T-helper 1 cell treated with Interleukin-12 subunit alpha and Interleukin-12 subunit beta and Interleukin-4 antibody, amounts not matched to agents 30 μg/mL and 1 μg/mL, for 36 hours (primary cell): ENCODE data around the gene USP11.

ENCODE experiments used
- H3K27ac Mint-ChIP-seq: one replicate; pipeline ENCODE4 v1.8.0; 2021; ENCODE audit warnings: mild to moderate bottlenecking, mixed read lengths
- H3K27me3 Mint-ChIP-seq: one replicate; pipeline ENCODE4 v1.8.0; 2021; ENCODE audit warnings: low read depth, mixed read lengths
- H3K36me3 Mint-ChIP-seq: one replicate; pipeline ENCODE4 v1.8.0; 2021; ENCODE audit warnings: low read depth, mixed read lengths
- H3K4me1 Mint-ChIP-seq: one replicate; pipeline ENCODE4 v1.8.0; 2021; ENCODE audit warnings: low read depth, mixed read lengths
- H3K4me3 Mint-ChIP-seq: one replicate; pipeline ENCODE4 v1.8.0; 2021; ENCODE audit warnings: mild to moderate bottlenecking, moderate library complexity, mixed read lengths
- H3K9me3 Mint-ChIP-seq: one replicate; pipeline ENCODE4 v1.8.0; 2021; ENCODE audit warnings: mixed read lengths

Gene USP11

DNA sequence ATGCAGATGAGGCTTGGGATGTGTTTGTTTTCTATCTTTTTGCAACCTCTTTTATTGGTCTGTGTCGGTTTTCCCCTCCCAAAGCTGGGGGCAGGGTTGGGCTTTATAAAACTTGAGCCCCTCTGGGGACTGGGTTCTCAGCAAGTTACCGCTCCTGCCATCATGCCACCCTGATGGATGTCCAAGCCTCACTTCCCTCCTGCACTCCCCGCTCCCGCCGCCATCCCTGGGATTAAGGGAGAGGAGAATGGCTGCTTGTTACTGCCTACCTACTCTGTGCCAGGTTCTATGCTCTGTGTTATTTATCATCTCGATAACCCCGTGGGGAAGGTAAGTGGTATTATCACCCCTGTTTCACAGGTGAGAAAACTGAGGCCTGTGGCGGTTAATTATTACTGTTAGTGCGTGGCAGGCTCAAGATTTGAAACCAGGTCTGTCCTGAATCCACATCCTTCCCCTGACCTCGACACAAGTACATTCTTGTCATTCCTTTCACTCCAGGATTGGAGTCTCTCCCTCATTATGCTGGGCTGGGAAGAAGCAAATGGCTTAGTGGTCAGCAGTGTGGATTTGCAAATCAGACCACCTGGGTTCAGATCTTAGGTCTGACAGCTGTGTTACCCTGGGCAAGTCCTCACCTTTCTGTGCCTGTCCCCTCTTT lies 34.7 kb upstream of the USP11 start:
- H3K36me3 Mint-ChIP-seq, result peaks cover 26% of the 10 kb centered on the region

GRCh38 chrX:47198687-47199080 lies 34.1 kb upstream of the USP11 start:
- Mint-ChIP-seq H3K4me3 (no peak overlapping the region), H3K4me1 (peaks cover 27% of the 10 kb centered on the region), H3K9me3 (no peaks in the 10 kb centered on the region), H3K36me3 (peaks cover 28% of the 10 kb centered on the region), H3K27me3 (no peaks in the 10 kb centered on the region), H3K27ac (no peak overlapping the region)

More for the DNA sequence above, 34.7 kb upstream of the USP11 start:
- H3K27me3 Mint-ChIP-seq, result no peaks in the 10 kb centered on the region
- no peak overlapping the region for H3K27ac Mint-ChIP-seq
- H3K4me3 Mint-ChIP-seq, result no peak overlapping the region
- no peaks in the 10 kb centered on the region for H3K9me3 Mint-ChIP-seq
- H3K4me1 Mint-ChIP-seq, result peaks cover 30% of the 10 kb centered on the region

- Mint-ChIP-seq H3K9me3 (no peaks in the 10 kb centered on the region), H3K36me3 (peaks cover 28% of the 10 kb centered on the region), H3K27me3 (no peaks in the 10 kb centered on the region), H3K27ac (no peak overlapping the region), H3K4me1 (peaks cover 27% of the 10 kb centered on the region), H3K4me3 (no peak overlapping the region)
These were observed 33.5 kb upstream of the USP11 start for GRCh38 chrX:47199286-47199685.

- no peak overlapping the region for H3K27ac Mint-ChIP-seq
- H3K9me3 Mint-ChIP-seq, result no peaks in the 10 kb centered on the region
- H3K4me3 Mint-ChIP-seq, result no peak overlapping the region
- H3K27me3 Mint-ChIP-seq, result no peaks in the 10 kb centered on the region
- H3K36me3 Mint-ChIP-seq, result peaks cover 27% of the 10 kb centered on the region
- H3K4me1 Mint-ChIP-seq, result peaks cover 18% of the 10 kb centered on the region
These were observed 32.2 kb upstream of the USP11 start for GRCh38 chrX:47200385-47201150.

DNA sequence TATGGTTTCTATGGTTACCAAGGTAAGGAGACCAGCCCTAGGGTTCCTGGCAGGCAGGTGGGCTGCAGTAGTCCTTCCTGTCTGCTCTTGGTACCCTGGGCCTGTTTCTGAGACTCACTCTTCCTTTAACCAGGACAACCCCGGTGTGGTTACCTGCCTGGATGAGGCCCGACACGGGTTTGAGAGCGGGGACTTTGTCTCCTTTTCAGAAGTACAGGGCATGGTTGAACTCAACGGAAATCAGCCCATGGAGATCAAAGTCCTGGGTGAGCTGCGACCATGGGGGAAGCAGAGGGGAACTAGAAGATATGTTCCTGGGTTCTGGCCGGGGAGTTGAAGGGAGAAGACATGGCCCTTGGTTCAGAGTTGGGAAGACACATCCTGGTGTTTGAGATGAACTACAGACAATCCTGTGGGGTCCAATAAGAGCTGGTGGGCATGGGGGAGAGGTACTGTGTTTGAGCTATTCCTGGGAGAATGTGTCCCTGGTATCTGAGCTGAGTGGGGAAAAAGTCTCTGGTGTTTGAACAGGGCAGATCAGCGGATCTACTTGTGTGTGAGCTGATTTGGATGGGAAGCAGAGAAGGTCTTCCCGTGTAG lies 31.4 kb upstream of the USP11 start:
- no peaks in the 10 kb centered on the region for H3K27me3 Mint-ChIP-seq
- H3K4me3 Mint-ChIP-seq, result no peak overlapping the region
- no peaks in the 10 kb centered on the region for H3K9me3 Mint-ChIP-seq
- H3K36me3 Mint-ChIP-seq, result peaks cover 28% of the 10 kb centered on the region
- H3K4me1 Mint-ChIP-seq, result peaks cover 9% of the 10 kb centered on the region
- H3K27ac Mint-ChIP-seq, result no peak overlapping the region

DNA sequence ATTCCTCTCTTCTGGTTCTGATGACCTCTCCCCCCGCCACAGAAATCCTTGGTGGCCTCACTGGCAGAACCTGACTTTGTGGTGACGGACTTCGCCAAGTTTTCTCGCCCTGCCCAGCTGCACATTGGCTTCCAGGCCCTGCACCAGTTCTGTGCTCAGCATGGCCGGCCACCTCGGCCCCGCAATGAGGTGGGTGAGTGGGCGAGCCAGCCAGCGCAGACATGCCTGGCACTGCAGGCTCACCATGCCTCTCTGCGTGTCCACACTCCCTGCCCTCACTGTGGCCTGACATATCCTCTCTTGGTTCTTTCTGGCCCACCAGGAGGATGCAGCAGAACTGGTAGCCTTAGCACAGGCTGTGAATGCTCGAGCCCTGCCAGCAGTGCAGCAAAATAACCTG lies 30.5 kb upstream of the USP11 start:
- H3K9me3 Mint-ChIP-seq, result no peaks in the 10 kb centered on the region
- peaks cover 3% of the 10 kb centered on the region for H3K4me1 Mint-ChIP-seq
- H3K27ac Mint-ChIP-seq, result no peak overlapping the region
- H3K27me3 Mint-ChIP-seq, result no peaks in the 10 kb centered on the region
- H3K36me3 Mint-ChIP-seq, result peaks cover 36% of the 10 kb centered on the region
- no peak overlapping the region for H3K4me3 Mint-ChIP-seq

- H3K36me3 Mint-ChIP-seq, result peaks cover 36% of the 10 kb centered on the region
- H3K4me1 Mint-ChIP-seq, result peaks cover 3% of the 10 kb centered on the region
- H3K27ac Mint-ChIP-seq, result no peak overlapping the region
- no peak overlapping the region for H3K4me3 Mint-ChIP-seq
- no peaks in the 10 kb centered on the region for H3K9me3 Mint-ChIP-seq
- no peaks in the 10 kb centered on the region for H3K27me3 Mint-ChIP-seq
These were observed 29.9 kb upstream of the USP11 start for GRCh38 chrX:47202877-47203276.

- Mint-ChIP-seq H3K4me1 (peaks cover 3% of the 10 kb centered on the region), H3K9me3 (no peaks in the 10 kb centered on the region), H3K27ac (no peak overlapping the region), H3K36me3 (peaks cover 39% of the 10 kb centered on the region), H3K4me3 (no peak overlapping the region), H3K27me3 (no peaks in the 10 kb centered on the region)
These were observed 27.8 kb upstream of the USP11 start for GRCh38 chrX:47204970-47205369.

GRCh38 chrX:47206316-47206715 lies 26.5 kb upstream of the USP11 start:
- Mint-ChIP-seq H3K4me3 (no peak overlapping the region), H3K27me3 (no peaks in the 10 kb centered on the region), H3K4me1 (peaks cover 3% of the 10 kb centered on the region), H3K9me3 (no peaks in the 10 kb centered on the region), H3K36me3 (peaks cover 33% of the 10 kb centered on the region), H3K27ac (no peak overlapping the region)

DNA sequence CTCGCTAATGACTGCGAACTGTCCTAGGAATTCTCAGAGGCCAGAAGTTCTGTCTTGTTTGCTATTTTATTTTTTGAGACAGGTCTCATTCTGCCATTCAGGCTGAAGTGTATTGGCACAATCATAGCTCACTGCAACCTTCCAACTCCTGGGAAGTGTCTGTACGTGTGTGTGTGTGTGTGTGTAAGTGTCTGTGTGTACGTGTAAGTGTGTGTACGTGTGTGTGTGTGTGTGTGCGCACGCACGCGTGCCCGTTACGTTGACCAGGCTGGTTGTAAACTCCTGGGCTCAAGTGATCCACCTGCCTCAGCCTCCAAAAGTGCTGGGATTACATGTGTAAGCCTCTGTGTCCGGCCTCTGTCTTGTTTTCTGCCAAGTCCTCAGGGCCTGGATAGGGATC lies 24.7 kb upstream of the USP11 start:
- peaks cover 37% of the 10 kb centered on the region for H3K36me3 Mint-ChIP-seq
- peaks cover 6% of the 10 kb centered on the region for H3K4me1 Mint-ChIP-seq
- H3K4me3 Mint-ChIP-seq, result no peak overlapping the region
- no peaks in the 10 kb centered on the region for H3K9me3 Mint-ChIP-seq
- H3K27me3 Mint-ChIP-seq, result no peaks in the 10 kb centered on the region
- no peak overlapping the region for H3K27ac Mint-ChIP-seq

GRCh38 chrX:47209508-47210238 lies 23.1 kb upstream of the USP11 start:
- H3K27ac Mint-ChIP-seq, result no peak overlapping the region
- H3K27me3 Mint-ChIP-seq, result no peaks in the 10 kb centered on the region
- no peaks in the 10 kb centered on the region for H3K9me3 Mint-ChIP-seq
- H3K4me3 Mint-ChIP-seq, result no peak overlapping the region
- peaks cover 40% of the 10 kb centered on the region for H3K36me3 Mint-ChIP-seq
- H3K4me1 Mint-ChIP-seq, result peaks cover 6% of the 10 kb centered on the region

DNA sequence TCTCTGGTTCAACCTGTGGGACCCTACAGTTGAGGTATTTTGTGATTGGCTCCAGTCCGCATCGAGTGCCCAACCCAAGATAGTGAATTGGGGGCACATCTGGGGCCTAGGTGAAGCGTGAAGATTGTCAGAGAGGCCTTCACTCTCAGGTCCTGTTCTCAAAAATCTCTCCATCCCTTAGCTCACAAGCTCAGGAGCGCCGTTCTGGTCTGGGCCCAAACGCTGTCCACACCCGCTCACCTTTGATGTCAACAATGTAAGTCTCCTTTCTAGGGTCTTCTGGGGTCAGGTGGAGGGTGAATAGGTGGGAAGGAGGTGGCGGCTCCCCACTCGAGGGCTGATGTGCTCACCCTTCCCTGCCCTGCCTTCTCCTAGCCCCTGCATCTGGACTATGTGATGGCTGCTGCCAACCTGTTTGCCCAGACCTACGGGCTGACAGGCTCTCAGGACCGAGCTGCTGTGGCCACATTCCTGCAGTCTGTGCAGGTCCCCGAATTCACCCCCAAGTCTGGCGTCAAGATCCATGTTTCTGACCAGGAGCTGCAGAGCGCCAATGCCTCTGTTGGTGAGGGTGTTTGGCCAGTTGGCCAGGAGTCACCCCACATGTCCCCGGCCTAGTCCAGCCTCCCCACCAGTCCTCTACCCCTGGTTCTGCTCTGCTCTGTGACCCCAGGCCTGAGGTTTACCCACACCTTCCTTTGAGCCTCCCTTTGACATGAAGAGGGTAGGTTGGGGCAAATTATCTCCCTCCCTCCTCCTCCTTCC lies 22.0 kb upstream of the USP11 start:
- Mint-ChIP-seq H3K4me3 (no peak overlapping the region), H3K27me3 (no peaks in the 10 kb centered on the region), H3K36me3 (peaks cover 43% of the 10 kb centered on the region), H3K9me3 (no peaks in the 10 kb centered on the region), H3K27ac (no peak overlapping the region), H3K4me1 (peaks cover 6% of the 10 kb centered on the region)

DNA sequence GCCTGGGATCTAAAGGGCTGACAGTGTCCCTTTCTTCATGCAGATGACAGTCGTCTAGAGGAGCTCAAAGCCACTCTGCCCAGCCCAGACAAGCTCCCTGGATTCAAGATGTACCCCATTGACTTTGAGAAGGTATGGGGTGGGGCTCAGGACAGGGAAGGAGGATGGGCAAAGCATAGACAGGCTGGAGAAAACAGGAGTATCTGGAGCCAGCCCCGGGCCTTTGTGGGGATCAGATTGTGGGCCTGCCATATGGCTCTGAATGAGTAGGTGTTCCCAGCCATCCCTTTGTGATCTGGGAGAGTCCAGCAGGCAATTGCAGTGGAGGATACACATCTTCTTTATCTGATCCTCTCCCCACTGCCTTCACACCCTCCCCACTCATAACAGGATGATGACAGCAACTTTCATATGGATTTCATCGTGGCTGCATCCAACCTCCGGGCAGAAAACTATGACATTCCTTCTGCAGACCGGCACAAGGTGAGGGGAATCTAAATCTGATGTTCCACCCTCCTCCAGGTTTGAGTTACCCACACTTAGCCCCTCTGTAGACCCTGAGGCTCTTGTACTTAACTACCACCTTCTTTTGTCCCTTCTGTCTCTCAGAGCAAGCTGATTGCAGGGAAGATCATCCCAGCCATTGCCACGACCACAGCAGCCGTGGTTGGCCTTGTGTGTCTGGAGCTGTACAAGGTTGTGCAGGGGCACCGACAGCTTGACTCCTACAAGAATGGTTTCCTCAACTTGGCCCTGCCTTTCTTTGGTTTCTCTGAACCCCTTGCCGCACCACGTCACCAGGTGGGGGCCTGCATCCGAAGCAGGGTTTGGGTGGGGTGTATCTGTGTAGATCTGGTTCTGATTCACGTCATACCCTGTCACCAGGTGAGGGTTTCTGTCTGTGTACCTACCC lies 20.2 kb upstream of the USP11 start:
- Mint-ChIP-seq H3K27me3 (no peaks in the 10 kb centered on the region), H3K36me3 (peaks cover 37% of the 10 kb centered on the region), H3K27ac (no peak overlapping the region)

More for the DNA sequence above, 20.2 kb upstream of the USP11 start:
- Mint-ChIP-seq H3K4me1 (peaks cover 12% of the 10 kb centered on the region), H3K9me3 (no peaks in the 10 kb centered on the region), H3K4me3 (no peak overlapping the region)
